ENCODE data around the gene OLAH. TPM values are rescaled to one million over a fixed set of nuclear protein-coding genes. Genes with fewer than 3 reads are reported as not detected.

The OLAH gene
- total RNA-seq, 1 experiment from 2014 or later: 0.48 TPM

GRCh38 chr10:15068802-15069201 is 25.1 kb downstream of the OLAH start:
- TF ChIP-seq, protein P1, sequence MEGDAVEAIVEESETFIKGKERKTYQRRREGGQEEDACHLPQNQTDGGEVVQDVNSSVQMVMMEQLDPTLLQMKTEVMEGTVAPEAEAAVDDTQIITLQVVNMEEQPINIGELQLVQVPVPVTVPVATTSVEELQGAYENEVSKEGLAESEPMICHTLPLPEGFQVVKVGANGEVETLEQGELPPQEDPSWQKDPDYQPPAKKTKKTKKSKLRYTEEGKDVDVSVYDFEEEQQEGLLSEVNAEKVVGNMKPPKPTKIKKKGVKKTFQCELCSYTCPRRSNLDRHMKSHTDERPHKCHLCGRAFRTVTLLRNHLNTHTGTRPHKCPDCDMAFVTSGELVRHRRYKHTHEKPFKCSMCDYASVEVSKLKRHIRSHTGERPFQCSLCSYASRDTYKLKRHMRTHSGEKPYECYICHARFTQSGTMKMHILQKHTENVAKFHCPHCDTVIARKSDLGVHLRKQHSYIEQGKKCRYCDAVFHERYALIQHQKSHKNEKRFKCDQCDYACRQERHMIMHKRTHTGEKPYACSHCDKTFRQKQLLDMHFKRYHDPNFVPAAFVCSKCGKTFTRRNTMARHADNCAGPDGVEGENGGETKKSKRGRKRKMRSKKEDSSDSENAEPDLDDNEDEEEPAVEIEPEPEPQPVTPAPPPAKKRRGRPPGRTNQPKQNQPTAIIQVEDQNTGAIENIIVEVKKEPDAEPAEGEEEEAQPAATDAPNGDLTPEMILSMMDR (conservative IDR thresholded peaks at IDR 0.05): no peak
- H3K27me3 Mint-ChIP-seq (ENCODE audit: low read depth): peaks cover 5% of the 10 kb centered on the region
- H2BK12ac ChIP-seq (ENCODE audit: insufficient read length, low read depth, low read length): no peak overlapping the region
- no peak overlapping the region for H3K4me3 Mint-ChIP-seq
- no peak overlapping the region for H3K27ac Mint-ChIP-seq
- no peak overlapping the region for H3K23ac ChIP-seq (ENCODE audit: insufficient read length, low read depth, low read length)
- H3K4me1 ChIP-seq (ENCODE audit: insufficient read depth, low read length): no peaks in the 10 kb centered on the region
- H3K23me2 ChIP-seq (ENCODE audit: insufficient read length, low read depth, low read length, poor library complexity, severe bottlenecking): no peaks in the 10 kb centered on the region
- H4K20me1 ChIP-seq (ENCODE audit: control insufficient read depth, insufficient read depth, insufficient read length): no peaks in the 10 kb centered on the region
- no peak overlapping the region for H3T11ph ChIP-seq (ENCODE audit: low read length)
- no peaks in the 10 kb centered on the region for H3K4me1 Mint-ChIP-seq
- no peak overlapping the region for H3K27ac ChIP-seq (ENCODE audit: insufficient read length, low read depth, low read length)
- H2BK120ac ChIP-seq (ENCODE audit: low read depth, low read length, poor library complexity, severe bottlenecking): no peak overlapping the region
- no peak overlapping the region for H3K4me2 ChIP-seq (ENCODE audit: insufficient read depth, insufficient read length, low read length)
- no peak overlapping the region for H4K91ac ChIP-seq (ENCODE audit: insufficient read length, low read depth, low read length)
- peaks cover 9% of the 10 kb centered on the region for H3K9me3 ChIP-seq (ENCODE audit: control insufficient read depth, low read depth, low read length)
- H3K27me3 ChIP-seq (ENCODE audit: insufficient read depth, low read length): no peaks in the 10 kb centered on the region
- no peak overlapping the region for H3K56ac ChIP-seq (ENCODE audit: insufficient read length, low read depth, low read length)
- no peak overlapping the region for H2AFZ ChIP-seq (ENCODE audit: low read length)
- no peak overlapping the region; the same call in 1 of the 2 replicates for H3K14ac ChIP-seq (ENCODE audit: insufficient read depth, low read length)
- H2BK15ac ChIP-seq (ENCODE audit: low read depth, low read length): no peak overlapping the region; the same call in 1 of the 2 replicates
- no peak overlapping the region for H2BK5ac ChIP-seq (ENCODE audit: insufficient read length, low read length)
- peaks cover 24 to 25% of the 10 kb centered on the region in 2 experiments for H3K9me3 Mint-ChIP-seq
- WGBS (ENCODE audit: extremely low coverage, insufficient read length, low lambda C conversion rate): no CpG with 5 or more reads among the region's 3 CpGs
- no peak overlapping the region for H4K8ac ChIP-seq (replicated peaks; ENCODE audit: insufficient read length, low read depth, low read length)
- no peak for DNase-seq
- no peak overlapping the region for H3K4ac ChIP-seq (ENCODE audit: low read depth, low read length)
- H3K79me2 ChIP-seq (ENCODE audit: insufficient read depth, low read length): no peaks in the 10 kb centered on the region
- no peak overlapping the region for H2BK20ac ChIP-seq (ENCODE audit: low read depth, low read length, poor library complexity, severe bottlenecking)
- H3K9ac ChIP-seq (ENCODE audit: extremely low read depth, insufficient read length, low read length): no peak overlapping the region
- H3K36me3 Mint-ChIP-seq (ENCODE audit: insufficient read depth in 1 of 3, low read depth in 3 of 3): peaks cover 15 to 27% (median 17%) of the 10 kb centered on the region in 3 experiments
- no peak overlapping the region for H3K18ac ChIP-seq (ENCODE audit: insufficient read length, low read depth, low read length)
- H2AK5ac ChIP-seq (ENCODE audit: insufficient read length, low read length): no peak overlapping the region
- no peaks in the 10 kb centered on the region for H3K79me1 ChIP-seq (ENCODE audit: insufficient read depth, low read depth, low read length, poor library complexity, severe bottlenecking)
- H4K5ac ChIP-seq (ENCODE audit: insufficient read length, low read depth, low read length): no peak overlapping the region
